ENCODE results near the gene KRTAP5-3.
"Not testable (repeated sequence)": the region's sequence is repeated elsewhere in the genome, so short reads cannot be mapped to it uniquely, and the experiment has no call there.

The KRTAP5-3 gene

GRCh38 chr11:1582909-1583308 lies 25.4 kb downstream of the KRTAP5-3 start:
- not testable (repeated sequence) for DNase-seq (ENCODE audit: low read depth in 2 of 2)

- no peak for DNase-seq (ENCODE audit: low read depth in 2 of 2)
These were observed 26.3 kb downstream of the KRTAP5-3 start for GRCh38 chr11:1581976-1582375.

GRCh38 chr11:1576825-1577224 lies 31.4 kb downstream of the KRTAP5-3 start:
- no peak for DNase-seq (ENCODE audit: low read depth in 2 of 2)

GRCh38 chr11:1575756-1576155 lies 32.5 kb downstream of the KRTAP5-3 start:
- DNase-seq (ENCODE audit: low read depth in 2 of 2) = not testable (repeated sequence)

GRCh38 chr11:1574933-1575242 lies 33.4 kb downstream of the KRTAP5-3 start:
- DNase-seq (ENCODE audit: low read depth in 2 of 2) = no peak

- peak; percentile 37 to 40 for DNase-seq (ENCODE audit: low read depth in 2 of 2)
These were observed 33.9 kb downstream of the KRTAP5-3 start for GRCh38 chr11:1574238-1574932.

- no peak for DNase-seq (ENCODE audit: low read depth in 2 of 2)
These were observed 34.4 kb downstream of the KRTAP5-3 start for GRCh38 chr11:1573903-1574237.

GRCh38 chr11:1573077-1573902 lies 35.0 kb downstream of the KRTAP5-3 start:
- DNase-seq (ENCODE audit: low read depth in 2 of 2) = no peak

- DNase-seq (ENCODE audit: low read depth in 2 of 2) = peak; percentile 82 to 83
These were observed 35.8 kb downstream of the KRTAP5-3 start, which contains the start of gene DUSP8 for GRCh38 chr11:1572197-1573076. DUSP8 (minus strand) TSS chr11:1572271; CDS start chr11:1565826, 6,445 bp downstream.

GRCh38 chr11:1571760-1572196 lies 36.5 kb downstream of the KRTAP5-3 start:
- DNase-seq (ENCODE audit: low read depth in 2 of 2) = no peak

- no peak for DNase-seq (ENCODE audit: low read depth in 2 of 2)
These were observed 37.1 kb downstream of the KRTAP5-3 start for GRCh38 chr11:1570896-1571759.

- DNase-seq (ENCODE audit: low read depth in 2 of 2) = no peak
These were observed 37.8 kb downstream of the KRTAP5-3 start for GRCh38 chr11:1570531-1570895.

GRCh38 chr11:1570001-1570453 lies 38.2 kb downstream of the KRTAP5-3 start:
- no peak for DNase-seq (ENCODE audit: low read depth in 2 of 2)

GRCh38 chr11:1569251-1569780 lies 38.9 kb downstream of the KRTAP5-3 start:
- no peak for DNase-seq (ENCODE audit: low read depth in 2 of 2)

- peak in 1 of 2 donors; percentile 39 for DNase-seq (ENCODE audit: low read depth in 2 of 2)
These were observed 39.8 kb downstream of the KRTAP5-3 start for GRCh38 chr11:1568441-1568911.

GRCh38 chr11:1567721-1568100 lies 40.6 kb downstream of the KRTAP5-3 start:
- no peak for DNase-seq (ENCODE audit: low read depth in 2 of 2)

GRCh38 chr11:1567052-1567720 lies 41.1 kb downstream of the KRTAP5-3 start:
- DNase-seq (ENCODE audit: low read depth in 2 of 2) = no peak

GRCh38 chr11:1566381-1567051 lies 41.7 kb downstream of the KRTAP5-3 start:
- no peak for DNase-seq (ENCODE audit: low read depth in 2 of 2)

GRCh38 chr11:1565904-1566247 lies 42.4 kb downstream of the KRTAP5-3 start:
- DNase-seq (ENCODE audit: low read depth in 2 of 2) = no peak

Data from stimulated activated CD8-positive, alpha-beta memory T cell treated with anti-CD3 and anti-CD28 coated beads, Interleukin-15, amount 100 ng/mL, for 48 hours (primary cell).